NCI-H82 treated with DMSO at 0.1 percent for 48 hours (cell line): ENCODE measurements around the gene SNX20.

Source experiments
- DNase-seq: peaks from one replicate; lab custom pipeline; 2025; ENCODE audit not compliant: unreplicated experiment; lab: John Stamatoyannopoulos, UW

SNX20 gene

GRCh38 chr16:50683689-50684374 is 2.7 kb upstream of the SNX20 start:
- DNase-seq = no peak

- no peak for DNase-seq
Measured at GRCh38 chr16:50680556-50680893, 587 bp downstream of the SNX20 start.

GRCh38 chr16:50679676-50680555 is 1.2 kb downstream of the SNX20 start:
- no peak for DNase-seq

- DNase-seq = no peak
Measured at GRCh38 chr16:50679266-50679665, 1.8 kb downstream of the SNX20 start.

- DNase-seq = no peak
Measured at GRCh38 chr16:50678531-50678930, 2.6 kb downstream of the SNX20 start.

GRCh38 chr16:50677351-50677750 is 3.8 kb downstream of the SNX20 start:
- DNase-seq = no peak

- DNase-seq = no peak
Measured at GRCh38 chr16:50676684-50677225, 4.4 kb downstream of the SNX20 start.

- DNase-seq = no peak
Measured at GRCh38 chr16:50675686-50676610, 5.2 kb downstream of the SNX20 start.

GRCh38 chr16:50674831-50675230 is 6.3 kb downstream of the SNX20 start:
- no peak for DNase-seq

GRCh38 chr16:50673496-50674275 is 7.4 kb downstream of the SNX20 start:
- no peak for DNase-seq

- no peak for DNase-seq
Measured at GRCh38 chr16:50671644-50672260, 9.4 kb downstream of the SNX20 start.

- no peak for DNase-seq
Measured at GRCh38 chr16:50670476-50670875, 10.6 kb downstream of the SNX20 start.

- no peak for DNase-seq
Measured at GRCh38 chr16:50669741-50670140, 11.4 kb downstream of the SNX20 start.

GRCh38 chr16:50668368-50669008 is 12.6 kb downstream of the SNX20 start:
- DNase-seq = no peak

- no peak for DNase-seq
Measured at GRCh38 chr16:50667497-50668367, 13.4 kb downstream of the SNX20 start.

- DNase-seq = no peak
Measured at GRCh38 chr16:50666658-50667496, 14.2 kb downstream of the SNX20 start.

- DNase-seq = peak; percentile 17
Measured at GRCh38 chr16:50665128-50665878, 15.8 kb downstream of the SNX20 start.
